Stomach (tissue), 9 donors: ENCODE results near the gene ZSWIM3. TPM values are rescaled to one million over a fixed set of nuclear protein-coding genes. Genes with fewer than 3 reads are reported as not detected.

Experiments used
- DNase-seq, 2 donors: peaks; one replicate each; pipeline versions ENCODE4 v3.0.0 to v3.0.0-alpha.2; 2013 to 2019
- H3K27ac ChIP-seq, 5 donors: fragments of 200-600 bp in 4 of 5; sonication (generic) in 4 of 5; one replicate each; pipeline ENCODE4 v1.5.1; 2013 to 2019; ENCODE audit warnings: mild to moderate bottlenecking in 1 of 5, moderate library complexity in 1 of 5
- H3K27me3 ChIP-seq, 3 donors: fragments of 200-600 bp; sonication (generic); one replicate each; pipeline ENCODE4 v1.5.1; 2017 to 2019; ENCODE audit warnings: mixed run types in 1 of 3
- H3K36me3 ChIP-seq, 4 donors: fragments of 200-600 bp; sonication (generic); 1 replicate in 3 of 4; 2 replicates in 1 of 4; pipeline ENCODE4 v1.5.1; 2016 to 2019
- H3K4me1 ChIP-seq, 4 donors: fragments of 200-600 bp; sonication (generic); one replicate each; pipeline ENCODE4 v1.5.1; 2016 to 2019
- H3K4me3 ChIP-seq, 4 donors: fragments of 200-600 bp; sonication (generic) in 3 of 4; one replicate each; pipeline ENCODE4 v1.5.1; 2016 to 2019; ENCODE audit warnings: mild to moderate bottlenecking in 1 of 4
- H3K9me3 ChIP-seq, 4 donors: fragments of 200-600 bp; sonication (generic); one replicate each; pipeline ENCODE4 v1.5.1; 2016 to 2019
- EP300 ChIP-seq: sonication (generic); formaldehyde crosslinking; IDR thresholded peaks from one replicate; pipeline ENCODE4 v1.6.1; 2017; ENCODE audit warnings: antibody characterized with exemption
- POLR2A ChIP-seq, 4 donors: fragments of 450-650 bp; IDR thresholded peaks; one replicate each; pipeline ENCODE4 v1.6.1; 2016; ENCODE audit warnings: antibody characterized with exemption in 4 of 4, control low read depth in 2 of 4, mild to moderate bottlenecking in 1 of 4, moderate library complexity in 1 of 4
- POLR2AphosphoS5 ChIP-seq, 3 donors: sonication (generic); formaldehyde crosslinking; IDR thresholded peaks; one replicate each; pipeline ENCODE4 v1.6.1; 2016; ENCODE audit warnings: antibody characterized with exemption in 3 of 3
- WGBS, 5 donors: extraction: QIAGEN DNeasy Blood & Tissue Kit in 3 of 5; methylation state at CpG; one replicate each; pipeline versions ENCODE4 v1.1.5 to v1.1.7; 2013 to 2018; 5-methylcytosine and 5-hydroxymethylcytosine counted together
- intact Hi-C: fragments of 100-400 bp; cut with DNase I; formaldehyde crosslinking; loops from one replicate; pipeline ENCODE4 v1.15.1; 2023; ENCODE audit warnings: low total_unique reads
- polyA plus RNA-seq, 3 donors: library from polyadenylated mRNA; stranded (reverse); fragments of 200-250 nt; gene quantifications; one replicate each; pipeline ENCODE4 v1.2.3, GENCODE V29; 2013
- total RNA-seq, 5 donors: library from RNA; depleted of rRNA; stranded (reverse); fragments of >200 nt; gene quantifications; one replicate each; pipeline versions ENCODE4 v1.1.0 to v1.2.3, GENCODE V29; 2014 to 2016
- TF ChIP-seq, protein P1 (sequence below), 7 experiments: fragments of 450-650 bp in 4 of 7; fragments of 200-600 bp in 3 of 7; sonication (generic) in 3 of 7; IDR thresholded peaks; one replicate each; pipeline ENCODE4 v1.5.1; 2016 to 2019; ENCODE audit warnings: antibody characterized with exemption in 7 of 7, control low read depth in 2 of 7, mild to moderate bottlenecking in 1 of 7
- donor health status: healthy with polysubstance abuse.
- donor health status: Bipolar disorder and iron deficiency.
- donor health status: healthy.

ZSWIM3 gene
- total and polyA plus RNA-seq, 8 donors, result 0.87 to 2.3 (median 1.8) TPM; not detected in 1

DNA sequence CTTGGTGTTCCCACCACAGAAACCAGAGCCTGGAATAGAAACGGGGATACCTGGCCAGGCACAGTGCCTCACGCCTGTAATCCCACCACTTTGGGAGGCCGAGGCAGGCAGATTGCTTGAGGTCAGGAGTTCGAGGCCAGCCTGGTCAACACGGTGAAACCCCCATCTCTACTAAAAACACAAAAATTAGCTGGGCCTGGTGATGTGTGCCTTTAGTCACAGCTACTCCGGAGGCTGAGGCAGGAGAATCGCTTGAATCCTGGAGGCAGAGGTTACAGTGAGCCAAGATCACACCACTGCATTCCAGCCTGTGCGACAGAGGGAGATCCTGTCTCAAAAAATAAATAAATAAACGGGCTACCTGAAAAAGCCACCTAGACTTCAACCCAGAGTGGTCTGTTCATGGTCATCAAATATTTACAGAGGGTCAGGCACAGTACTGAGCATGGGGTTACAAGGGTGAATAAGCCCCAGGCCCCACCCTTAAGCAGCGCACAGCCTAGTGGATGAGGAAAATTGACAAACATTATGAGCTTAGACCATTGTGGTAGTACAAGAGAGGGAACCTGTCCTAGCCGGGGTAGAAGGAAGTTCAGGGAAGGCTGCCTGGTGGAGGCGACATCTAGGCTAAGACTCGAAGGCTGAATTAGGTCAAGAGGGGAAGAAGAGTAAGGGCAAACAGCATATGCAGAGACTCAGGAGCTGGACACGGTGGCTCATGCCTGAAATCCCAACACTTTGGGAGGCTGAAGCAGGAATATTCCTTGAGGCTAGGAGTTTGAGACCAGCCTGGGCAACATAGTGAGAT, 69.9 kb downstream of the ZSWIM3 start:
- no peaks in the 10 kb centered on the region for H3K9me3 ChIP-seq
- H3K27ac ChIP-seq, result peak overlapping the region in 1 of 5 donors; percentile 26
- H3K4me3 ChIP-seq, result no peak overlapping the region
- peaks cover 13 to 36% (median 23%) of the 10 kb centered on the region in 4 donors for H3K4me1 ChIP-seq
- WGBS, 5 donors, result 53 to 63% (median 61%) methylated on average over 14 of the region's 14 CpGs
- no peak for DNase-seq
- TF ChIP-seq POLR2A (IDR thresholded peaks at IDR 0.05) (no peak), EP300 (no peak), POLR2AphosphoS5 (IDR thresholded peaks at IDR 0.05) (no peak)
- TF ChIP-seq, protein P1, sequence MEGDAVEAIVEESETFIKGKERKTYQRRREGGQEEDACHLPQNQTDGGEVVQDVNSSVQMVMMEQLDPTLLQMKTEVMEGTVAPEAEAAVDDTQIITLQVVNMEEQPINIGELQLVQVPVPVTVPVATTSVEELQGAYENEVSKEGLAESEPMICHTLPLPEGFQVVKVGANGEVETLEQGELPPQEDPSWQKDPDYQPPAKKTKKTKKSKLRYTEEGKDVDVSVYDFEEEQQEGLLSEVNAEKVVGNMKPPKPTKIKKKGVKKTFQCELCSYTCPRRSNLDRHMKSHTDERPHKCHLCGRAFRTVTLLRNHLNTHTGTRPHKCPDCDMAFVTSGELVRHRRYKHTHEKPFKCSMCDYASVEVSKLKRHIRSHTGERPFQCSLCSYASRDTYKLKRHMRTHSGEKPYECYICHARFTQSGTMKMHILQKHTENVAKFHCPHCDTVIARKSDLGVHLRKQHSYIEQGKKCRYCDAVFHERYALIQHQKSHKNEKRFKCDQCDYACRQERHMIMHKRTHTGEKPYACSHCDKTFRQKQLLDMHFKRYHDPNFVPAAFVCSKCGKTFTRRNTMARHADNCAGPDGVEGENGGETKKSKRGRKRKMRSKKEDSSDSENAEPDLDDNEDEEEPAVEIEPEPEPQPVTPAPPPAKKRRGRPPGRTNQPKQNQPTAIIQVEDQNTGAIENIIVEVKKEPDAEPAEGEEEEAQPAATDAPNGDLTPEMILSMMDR (IDR thresholded peaks at IDR 0.05), result no peak
- H3K27me3 ChIP-seq, result no peaks in the 10 kb centered on the region
- intact Hi-C loops, result no loop called here
- no peaks in the 10 kb centered on the region for H3K36me3 ChIP-seq

Other genes starting within 250 kb of the ZSWIM3 start
- not detected for gene WFDC10A, start 227.9 kb upstream of the ZSWIM3 start, total RNA-seq
- not detected for gene WFDC10A, start 227.9 kb upstream of the ZSWIM3 start, polyA plus RNA-seq
- gene WFDC9, start 226.3 kb upstream of the ZSWIM3 start, total RNA-seq, result not detected
- gene WFDC9, start 226.3 kb upstream of the ZSWIM3 start, polyA plus RNA-seq, result not detected
- gene WFDC11, start 187.4 kb upstream of the ZSWIM3 start, total RNA-seq, result not detected
- not detected for gene WFDC11, start 187.4 kb upstream of the ZSWIM3 start, polyA plus RNA-seq
- gene WFDC13, start 155.6 kb upstream of the ZSWIM3 start, total RNA-seq, result not detected
- not detected for gene WFDC13, start 155.6 kb upstream of the ZSWIM3 start, polyA plus RNA-seq
- gene WFDC10B, start 152.6 kb upstream of the ZSWIM3 start, total RNA-seq, result 1 to 10 TPM in 1 of 5 donors, not detected in 4; 4.3 TPM
- gene WFDC10B, start 152.6 kb upstream of the ZSWIM3 start, polyA plus RNA-seq, result 1 to 10 TPM in 1 of 3 donors, not detected in 2; 1.6 TPM
- gene SPINT4, start 135.3 kb upstream of the ZSWIM3 start, total RNA-seq, result not detected
- gene SPINT4, start 135.3 kb upstream of the ZSWIM3 start, polyA plus RNA-seq, result not detected
- gene WFDC3, start 65.7 kb upstream of the ZSWIM3 start, total RNA-seq, result 1 to 10 TPM in 1 of 5 donors, not detected in 4; 2.8 TPM
- gene WFDC3, start 65.7 kb upstream of the ZSWIM3 start, polyA plus RNA-seq, result 10 to 100 TPM in 1 of 3 donors, 1 to 10 TPM in 2; 1.7 to 18.8 (median 9.2) TPM
- gene DNTTIP1, start 65.7 kb upstream of the ZSWIM3 start, total RNA-seq, result 10 to 100 TPM in 4 of 5 donors, 1 to 10 TPM in 1; 9.6 to 76.8 (median 34.1) TPM
- 10 to 100 TPM; 27.2 to 56.8 (median 43.0) TPM for gene DNTTIP1, start 65.7 kb upstream of the ZSWIM3 start, polyA plus RNA-seq
- 10 to 100 TPM in 4 of 5 donors, not detected in 1; 10.5 to 37.5 (median 13.4) TPM for gene UBE2C, start 45.0 kb upstream of the ZSWIM3 start, total RNA-seq
- gene UBE2C, start 45.0 kb upstream of the ZSWIM3 start, polyA plus RNA-seq, result 10 to 100 TPM; 13.1 to 72.2 (median 39.0) TPM
- gene TNNC2, start 30.3 kb upstream of the ZSWIM3 start, total RNA-seq, result 1 to 10 TPM in 1 of 5 donors, not detected in 4; 4.9 TPM
- gene TNNC2, start 30.3 kb upstream of the ZSWIM3 start, polyA plus RNA-seq, result 10 to 100 TPM in 1 of 3 donors, 1 to 10 TPM in 1, not detected in 1; 3.0 to 12.4 TPM
- gene SNX21, start 23.8 kb upstream of the ZSWIM3 start, total RNA-seq, result 100 to 1,000 TPM in 1 of 5 donors, 10 to 100 TPM in 4; 20.4 to 120 (median 48.3) TPM
- gene SNX21, start 23.8 kb upstream of the ZSWIM3 start, polyA plus RNA-seq, result 10 to 100 TPM; 15.2 to 23.5 (median 16.7) TPM
- gene ACOT8, start 222 bp upstream of the ZSWIM3 start, total RNA-seq, result 100 to 1,000 TPM in 3 of 5 donors, 10 to 100 TPM in 2; 26.6 to 216 (median 131) TPM
- gene ACOT8, start 222 bp upstream of the ZSWIM3 start, polyA plus RNA-seq, result 10 to 100 TPM; 36.8 to 63.7 (median 58.3) TPM
- 10 to 100 TPM in 2 of 5 donors, 1 to 10 TPM in 3; 2.3 to 13.4 (median 3.8) TPM for gene ZSWIM1, start 23.6 kb downstream of the ZSWIM3 start, total RNA-seq
- gene ZSWIM1, start 23.6 kb downstream of the ZSWIM3 start, polyA plus RNA-seq, result 1 to 10 TPM; 1.7 to 3.4 (median 3.4) TPM
- gene SPATA25, start 30.0 kb downstream of the ZSWIM3 start, total RNA-seq, result 10 to 100 TPM in 2 of 5 donors, 1 to 10 TPM in 1, not detected in 2; 4.2 to 15.5 (median 13.9) TPM
- under 1 TPM in 2 of 3 donors, not detected in 1; 0.50 to 0.85 TPM for gene SPATA25, start 30.0 kb downstream of the ZSWIM3 start, polyA plus RNA-seq
- gene NEURL2, start 33.6 kb downstream of the ZSWIM3 start, total RNA-seq, result 10 to 100 TPM in 2 of 5 donors, 1 to 10 TPM in 2, not detected in 1; 3.9 to 29.9 (median 9.6) TPM
- 1 to 10 TPM; 3.3 to 3.8 (median 3.7) TPM for gene NEURL2, start 33.6 kb downstream of the ZSWIM3 start, polyA plus RNA-seq
- gene CTSA, start 33.7 kb downstream of the ZSWIM3 start, total RNA-seq, result 100 to 1,000 TPM in 3 of 5 donors, 10 to 100 TPM in 2; 29.9 to 292 (median 132) TPM
- gene CTSA, start 33.7 kb downstream of the ZSWIM3 start, polyA plus RNA-seq, result 10 to 100 TPM; 30.1 to 66.9 (median 48.4) TPM
- gene PLTP, start 54.5 kb downstream of the ZSWIM3 start, total RNA-seq, result 100 to 1,000 TPM in 2 of 5 donors, 10 to 100 TPM in 3; 22.0 to 313 (median 70.1) TPM
- gene PLTP, start 54.5 kb downstream of the ZSWIM3 start, polyA plus RNA-seq, result 10 to 100 TPM; 51.5 to 58.6 (median 53.2) TPM
- 10 to 100 TPM; 22.2 to 41.4 (median 32.5) TPM for gene PCIF1, start 77.1 kb downstream of the ZSWIM3 start, total RNA-seq
- 10 to 100 TPM; 21.0 to 25.1 (median 21.1) TPM for gene PCIF1, start 77.1 kb downstream of the ZSWIM3 start, polyA plus RNA-seq
- 10 to 100 TPM in 4 of 5 donors, 1 to 10 TPM in 1; 8.3 to 72.3 (median 38.5) TPM for gene ZNF335, start 114.6 kb downstream of the ZSWIM3 start, total RNA-seq
- 10 to 100 TPM in 1 of 3 donors, 1 to 10 TPM in 2; 7.2 to 12.0 (median 9.3) TPM for gene ZNF335, start 114.6 kb downstream of the ZSWIM3 start, polyA plus RNA-seq
- 1 to 10 TPM in 2 of 5 donors, not detected in 3; 1.3 to 5.1 TPM for gene MMP9, start 151.3 kb downstream of the ZSWIM3 start, total RNA-seq
- gene MMP9, start 151.3 kb downstream of the ZSWIM3 start, polyA plus RNA-seq, result 1 to 10 TPM in 2 of 3 donors, under 1 TPM in 1; 0.31 to 1.9 (median 1.2) TPM
- 1 to 10 TPM in 1 of 5 donors, not detected in 4; 1.3 TPM for gene SLC12A5, start 171.6 kb downstream of the ZSWIM3 start, total RNA-seq
- 1 to 10 TPM in 2 of 3 donors, under 1 TPM in 1; 0.93 to 6.2 (median 5.5) TPM for gene SLC12A5, start 171.6 kb downstream of the ZSWIM3 start, polyA plus RNA-seq
- 10 to 100 TPM in 2 of 5 donors, 1 to 10 TPM in 3; 4.3 to 58.9 (median 9.5) TPM for gene NCOA5, start 232.3 kb downstream of the ZSWIM3 start, total RNA-seq
- gene NCOA5, start 232.3 kb downstream of the ZSWIM3 start, polyA plus RNA-seq, result 10 to 100 TPM; 11.2 to 17.7 (median 11.6) TPM